HG03060 (cell line): ENCODE results near the gene OR56A3.
"Not testable (repeated sequence)": the region's sequence is repeated elsewhere in the genome, so short reads cannot be mapped to it uniquely, and the experiment has no call there.

Experiments used
- ATAC-seq: cut with Tn5 transposase; IDR thresholded peaks from one replicate; pipeline ENCODE4 v1.9.1; 2021; ENCODE audit warnings: low read depth, moderate number of reproducible peaks; ENCODE audit not compliant: unreplicated experiment

The OR56A3 gene, protein sequence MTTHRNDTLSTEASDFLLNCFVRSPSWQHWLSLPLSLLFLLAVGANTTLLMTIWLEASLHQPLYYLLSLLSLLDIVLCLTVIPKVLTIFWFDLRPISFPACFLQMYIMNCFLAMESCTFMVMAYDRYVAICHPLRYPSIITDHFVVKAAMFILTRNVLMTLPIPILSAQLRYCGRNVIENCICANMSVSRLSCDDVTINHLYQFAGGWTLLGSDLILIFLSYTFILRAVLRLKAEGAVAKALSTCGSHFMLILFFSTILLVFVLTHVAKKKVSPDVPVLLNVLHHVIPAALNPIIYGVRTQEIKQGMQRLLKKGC

DNA sequence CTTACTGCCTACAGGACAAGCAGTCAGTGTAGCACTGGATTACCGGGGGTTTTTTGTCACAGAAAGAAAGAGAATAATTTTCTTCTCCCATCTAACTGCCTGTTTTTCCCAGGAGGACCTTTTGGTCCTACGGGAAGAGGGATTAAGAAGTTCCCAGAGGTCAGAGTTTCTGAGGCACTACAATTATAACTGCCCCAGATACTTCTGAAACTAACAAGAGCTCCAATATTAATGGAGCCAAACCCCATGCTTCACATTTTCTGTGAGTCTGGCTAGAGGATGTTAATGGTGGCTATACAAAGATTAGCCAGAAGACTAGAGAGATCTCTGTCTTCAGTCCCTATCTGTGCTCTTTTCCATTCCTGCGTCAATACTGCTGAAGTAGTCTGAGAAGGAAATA, at the start of gene OR56A3:
Gene OR56A3, plus strand, starts transcription at position 301 of the 400 bp plus-strand sequence. CDS start 5,096 bp downstream, outside the sequence.
- no peak for ATAC-seq

DNA sequence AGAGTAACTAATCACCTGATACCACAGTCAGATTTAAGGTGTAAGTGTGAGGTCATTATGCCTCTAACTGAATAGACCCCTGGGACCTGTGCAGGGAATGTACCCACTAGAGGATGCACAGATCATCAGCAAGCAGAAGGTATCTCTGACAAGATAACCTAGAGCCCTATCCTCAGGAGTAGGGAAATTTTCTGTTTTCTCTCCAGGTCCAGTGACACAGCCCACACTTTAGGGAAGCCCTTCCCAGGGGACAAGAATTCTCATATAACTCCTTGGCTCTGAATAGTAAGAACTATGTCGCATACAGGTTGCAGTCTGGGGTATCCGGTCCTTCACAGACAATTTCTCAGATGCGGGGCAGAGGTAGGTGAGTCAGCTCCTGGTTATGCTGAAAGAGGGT, 49.1 kb upstream of the OR56A3 start, which contains the start of gene OR52E5:
Gene OR52E5, plus strand, starts transcription at position 301 of the 400 bp plus-strand sequence. CDS start 7,569 bp downstream, outside the sequence.
- no peak for ATAC-seq

GRCh38 chr11:5899534-5899933, 42.5 kb upstream of the OR56A3 start:
- no peak for ATAC-seq

GRCh38 chr11:5910540-5910939, 31.5 kb upstream of the OR56A3 start:
- ATAC-seq: no peak

- peak; percentile 71 for ATAC-seq
Observed at GRCh38 chr11:5922749-5923426, 19.2 kb upstream of the OR56A3 start.

DNA sequence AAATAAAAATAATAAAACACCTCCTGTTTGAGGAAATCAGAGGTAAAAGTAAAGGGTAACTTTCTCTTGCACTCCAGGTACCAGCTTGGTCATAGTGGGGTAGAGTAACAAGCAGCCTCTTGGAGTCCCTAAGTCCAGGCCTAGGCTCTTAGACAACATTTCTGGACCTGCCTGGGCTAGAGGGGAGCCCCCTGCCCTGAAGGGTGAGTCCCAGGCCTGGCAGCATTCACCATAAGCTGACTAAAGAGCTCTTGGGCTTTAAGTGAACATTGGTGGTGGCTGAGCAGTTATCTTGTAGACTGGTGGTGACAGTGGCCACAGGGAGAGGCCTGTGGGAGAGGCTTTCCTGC, 18.6 kb upstream of the OR56A3 start:
- no peak for ATAC-seq

DNA sequence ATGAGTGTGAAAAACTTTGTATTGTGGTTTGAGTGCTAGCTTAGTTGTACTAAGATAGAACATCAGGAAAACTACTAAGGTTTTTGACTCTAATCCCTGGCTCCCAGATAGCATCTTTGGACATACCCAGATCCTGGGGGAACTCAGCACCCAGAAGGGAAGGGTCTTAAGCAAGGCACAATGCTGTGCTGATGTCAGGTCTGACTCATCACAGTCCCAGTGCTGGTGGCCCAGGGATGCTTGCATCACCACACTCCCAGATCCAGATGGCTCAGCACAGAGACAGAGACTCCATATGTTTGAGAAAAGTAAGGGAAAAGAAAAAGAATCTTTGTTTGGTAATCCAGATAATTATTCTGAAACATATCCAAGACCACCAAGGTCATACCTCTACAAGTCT, 18.3 kb upstream of the OR56A3 start:
- no peak for ATAC-seq

GRCh38 chr11:5928271-5928670, 13.8 kb upstream of the OR56A3 start:
- ATAC-seq: no peak

- no peak for ATAC-seq
Observed at GRCh38 chr11:5928811-5929210, 13.2 kb upstream of the OR56A3 start.

GRCh38 chr11:5929571-5930368, 12.3 kb upstream of the OR56A3 start:
- ATAC-seq: no peak

GRCh38 chr11:5930614-5931013, 11.4 kb upstream of the OR56A3 start:
- no peak for ATAC-seq

DNA sequence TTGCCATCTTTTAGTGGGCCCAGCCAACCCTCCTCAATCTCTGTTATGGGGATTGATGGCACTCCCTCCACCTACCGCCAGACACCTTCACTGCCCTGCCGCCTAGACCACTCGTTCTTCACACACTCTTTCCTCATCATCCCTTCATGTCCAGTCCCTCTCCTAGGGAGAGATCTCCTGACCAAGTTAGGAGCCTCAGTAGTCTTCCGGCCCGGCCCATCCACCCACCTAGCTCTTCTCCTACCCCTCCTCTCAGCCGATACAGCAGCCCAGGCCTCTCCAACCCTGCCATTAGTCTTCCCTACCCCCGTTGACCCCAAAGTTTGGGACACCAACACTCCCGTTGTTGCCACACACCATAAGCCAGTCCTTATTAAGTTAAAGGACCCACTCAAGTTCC, 11.0 kb upstream of the OR56A3 start:
- no peak for ATAC-seq

- no peak for ATAC-seq
Observed at GRCh38 chr11:5932671-5933070, 9.4 kb upstream of the OR56A3 start.

DNA sequence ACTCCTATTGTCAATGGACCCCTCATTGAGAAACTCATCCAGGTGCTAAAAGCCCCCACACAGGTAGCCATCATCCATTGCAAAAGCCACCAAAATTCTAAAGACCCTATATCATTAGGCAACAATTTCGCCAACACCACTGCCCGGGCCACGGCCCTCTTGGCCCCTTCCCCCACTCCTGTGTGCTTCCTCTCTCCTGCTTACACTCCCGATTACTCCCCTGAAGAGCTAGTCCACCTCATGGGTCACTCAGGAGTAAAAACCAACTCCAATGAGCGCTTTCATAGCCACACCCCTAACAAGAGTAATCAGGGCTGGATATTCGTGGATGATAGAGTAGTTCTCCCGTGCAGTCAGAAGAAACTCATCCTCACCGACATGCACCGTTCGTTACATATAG, 8.9 kb upstream of the OR56A3 start:
- no peak for ATAC-seq

- ATAC-seq: no peak
Observed at GRCh38 chr11:5937868-5938602, 4.0 kb upstream of the OR56A3 start.

GRCh38 chr11:5938603-5938965, 3.5 kb upstream of the OR56A3 start:
- ATAC-seq: no peak

- ATAC-seq: no peak
Observed at GRCh38 chr11:5940748-5941147, 1.3 kb upstream of the OR56A3 start.

DNA sequence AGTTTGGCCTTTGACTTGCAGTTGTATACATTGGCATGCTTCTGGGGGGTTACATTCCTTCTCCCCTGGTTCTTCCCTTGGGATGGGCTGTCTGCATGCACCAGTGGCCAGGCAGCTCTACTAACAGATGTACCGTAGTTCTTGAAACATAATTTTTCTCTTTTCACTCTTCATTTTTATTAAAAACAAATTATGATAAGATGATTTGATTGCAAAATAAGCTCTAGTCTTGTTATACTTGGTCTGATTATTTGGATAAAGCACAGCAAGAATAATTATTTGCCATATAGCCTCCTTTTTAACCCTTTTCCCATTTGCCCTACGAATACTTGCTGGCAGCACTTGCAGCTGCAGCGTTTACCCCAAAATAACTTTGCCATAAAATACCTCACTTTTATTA, 13.5 kb downstream of the OR56A3 start:
- no peak for ATAC-seq

GRCh38 chr11:5960704-5961320, 18.8 kb downstream of the OR56A3 start:
- ATAC-seq: not testable (repeated sequence)

- ATAC-seq: no peak
Observed at GRCh38 chr11:5966958-5967357, 24.9 kb downstream of the OR56A3 start.
